ENCODE measurements around the gene MCRIP2.
"Not testable (repeated sequence)": the region's sequence is repeated elsewhere in the genome, so short reads cannot be mapped to it uniquely, and the experiment has no call there.

The MCRIP2 gene

GRCh38 chr16:689175-689897 is 47.7 kb downstream of the MCRIP2 start:
- H3K4me3 ChIP-seq (ENCODE audit: low read depth, low read length): peak overlapping the region; percentile 98
- DNase-seq (ENCODE audit: low read depth): no peak
- TF ChIP-seq CTCF (IDR thresholded peaks at IDR 0.05; ENCODE audit: control insufficient read depth, extremely low read depth, insufficient read depth): no peak

GRCh38 chr16:691242-691641 is 49.6 kb downstream of the MCRIP2 start:
- DNase-seq (ENCODE audit: low read depth); H3K4me3 ChIP-seq (ENCODE audit: low read depth, low read length): not testable (repeated sequence)

GRCh38 chr16:692356-693108 is 50.9 kb downstream of the MCRIP2 start:
- no peak overlapping the region for H3K4me3 ChIP-seq (ENCODE audit: low read depth, low read length)
- TF ChIP-seq CTCF (IDR thresholded peaks at IDR 0.05; ENCODE audit: control insufficient read depth, extremely low read depth, insufficient read depth): no peak
- DNase-seq (ENCODE audit: low read depth): no peak

GRCh38 chr16:693364-693763 is 51.7 kb downstream of the MCRIP2 start:
- TF ChIP-seq CTCF (IDR thresholded peaks at IDR 0.05; ENCODE audit: control insufficient read depth, extremely low read depth, insufficient read depth): no peak
- no peak for DNase-seq (ENCODE audit: low read depth)
- no peak overlapping the region for H3K4me3 ChIP-seq (ENCODE audit: low read depth, low read length)

GRCh38 chr16:693766-694165 is 52.1 kb downstream of the MCRIP2 start:
- DNase-seq (ENCODE audit: low read depth): no peak
- TF ChIP-seq CTCF (IDR thresholded peaks at IDR 0.05; ENCODE audit: control insufficient read depth, extremely low read depth, insufficient read depth): no peak
- H3K4me3 ChIP-seq (ENCODE audit: low read depth, low read length): no peak overlapping the region

- TF ChIP-seq CTCF (IDR thresholded peaks at IDR 0.05; ENCODE audit: control insufficient read depth, extremely low read depth, insufficient read depth): no peak
- no peak for DNase-seq (ENCODE audit: low read depth)
- peak overlapping the region; percentile 56 for H3K4me3 ChIP-seq (ENCODE audit: low read depth, low read length)
Measured at GRCh38 chr16:694187-694862, 52.7 kb downstream of the MCRIP2 start.

- peak overlapping the region; percentile 56 for H3K4me3 ChIP-seq (ENCODE audit: low read depth, low read length)
- DNase-seq (ENCODE audit: low read depth): no peak
Measured at GRCh38 chr16:694863-695354, 53.3 kb downstream of the MCRIP2 start.

More at GRCh38 chr16:694863-695354, 53.3 kb downstream of the MCRIP2 start:
- no peak for TF ChIP-seq CTCF (IDR thresholded peaks at IDR 0.05; ENCODE audit: control insufficient read depth, extremely low read depth, insufficient read depth)

Data from LNCaP clone FGC (cell line).